Activated CD8-positive, alpha-beta T cell treated with anti-CD3 and anti-CD28 coated beads for 36 hours (primary cell): Measurements from ENCODE around the gene ARHGEF1. TPM values are rescaled to one million over a fixed set of nuclear protein-coding genes. Genes with fewer than 3 reads are reported as not detected.

Source experiments
- ATAC-seq: fragments of 200-7000 bp; cut with Tn5 transposase; one replicate; pipeline ENCODE4 v1.10.0; 2021; ENCODE audit warnings: mild to moderate bottlenecking, moderate library complexity
- CTCF ChIA-PET: fragments of 350-600 bp; sonication (Branson Sonifier 250); formaldehyde crosslinking; loops from one replicate; lab custom pipeline; 2021; ENCODE audit warnings: antibody characterized with exemption; lab: Charles Lee
- POLR2A ChIA-PET: fragments of 350-600 bp; sonication (Branson Sonifier 250); formaldehyde crosslinking; loops from one replicate; lab custom pipeline; 2021; ENCODE audit warnings: antibody characterized with exemption; lab: Charles Lee
- DNase-seq: peaks from one replicate; pipeline ENCODE4 v3.0.0-alpha.2; 2020
- H3K27ac Mint-ChIP-seq: one replicate; pipeline ENCODE4 v1.8.0; 2021; ENCODE audit warnings: mild to moderate bottlenecking, mixed read lengths
- H3K27me3 Mint-ChIP-seq: one replicate; pipeline ENCODE4 v1.8.0; 2021; ENCODE audit warnings: mixed read lengths
- H3K36me3 Mint-ChIP-seq: one replicate; pipeline ENCODE4 v1.8.0; 2021; ENCODE audit warnings: low read depth, mixed read lengths
- H3K4me1 Mint-ChIP-seq: one replicate; pipeline ENCODE4 v1.8.0; 2021; ENCODE audit warnings: low read depth, mixed read lengths
- H3K4me3 Mint-ChIP-seq: one replicate; pipeline ENCODE4 v1.8.0; 2021; ENCODE audit warnings: mild to moderate bottlenecking, moderate library complexity, mixed read lengths
- H3K9me3 Mint-ChIP-seq: one replicate; pipeline ENCODE4 v1.8.0; 2021; ENCODE audit warnings: mixed read lengths
- CTCF ChIP-seq: fragments of 200-600 bp; IDR thresholded peaks from one replicate; pipeline ENCODE4 v1.8.0; 2022; ENCODE audit warnings: antibody characterized with exemption, mild to moderate bottlenecking
- intact Hi-C: fragments of 100-400 bp; cut with micrococcal nuclease; formaldehyde crosslinking; loops from one replicate; pipeline ENCODE4 v1.10.0; 2022
- total RNA-seq, 2 experiments: library from RNA; stranded (reverse); gene quantifications; one replicate each; pipeline ENCODE4 v1.2.3, GENCODE V29; 2021

ARHGEF1 gene
- 100 to 1,000 TPM; 307 to 308 TPM for total RNA-seq

GRCh38 chr19:41882568-41883462, at the start of gene ARHGEF1:
ARHGEF1 (plus strand) TSS chr19:41883184; CDS start chr19:41888083, 4,899 bp downstream.
- Mint-ChIP-seq H3K27ac (peak within 1 kb of the TSS; percentile 94), H3K9me3 (no peaks in the 10 kb centered on the region), H3K27me3 (no peaks in the 10 kb centered on the region), H3K36me3 (peaks cover 26% of the 10 kb centered on the region), H3K4me3 (peak within 1 kb of the TSS; percentile 83), H3K4me1 (peaks cover 50% of the 10 kb centered on the region)
- no peak for ATAC-seq
- POLR2A ChIA-PET: interaction anchor here (1.0 to 13.9 kb wide), 7 partner anchors 8 to 75 kb away, joined by 3 to 282 read pairs (median 7); partner anchors contain the start of genes CD79A and RPS19
- TF ChIP-seq CTCF: no peak
- CTCF ChIA-PET: interaction anchor here (1.2 to 6.3 kb wide), 2 partner anchors 9 to 68 kb away, joined by 3 to 61 read pairs; no protein-coding TSS in a partner anchor
- intact Hi-C loops: no loop called here
- DNase-seq: peak; percentile 60

GRCh38 chr19:41837981-41838708, 44.8 kb upstream of the ARHGEF1 start:
- no peak overlapping the region for H3K27ac Mint-ChIP-seq
- no peak for TF ChIP-seq CTCF
- H3K4me3 Mint-ChIP-seq: no peak overlapping the region
- no peaks in the 10 kb centered on the region for H3K36me3 Mint-ChIP-seq
- peaks cover 20% of the 10 kb centered on the region for H3K27me3 Mint-ChIP-seq
- ATAC-seq (no peak), DNase-seq (no peak)
- no peaks in the 10 kb centered on the region for H3K4me1 Mint-ChIP-seq
- intact Hi-C loops: no loop called here
- CTCF ChIA-PET: interaction anchor here (0.7 to 10.8 kb wide), 3 partner anchors 45 to 1060 kb away, joined by 3 to 97 read pairs (median 9); partner anchors contain the start of genes CEACAM3 and RAB4B
- POLR2A ChIA-PET: interaction anchor here (1.2 kb wide), 1 partner anchor 121 kb away, joined by 3 read pairs; the partner anchor contains the start of gene RABAC1
- H3K9me3 Mint-ChIP-seq: no peaks in the 10 kb centered on the region

- H3K27me3 Mint-ChIP-seq: peaks cover 20% of the 10 kb centered on the region
- H3K27ac Mint-ChIP-seq: no peak overlapping the region
- ChIA-PET CTCF (interaction anchor here (0.8 to 10.8 kb wide), 3 partner anchors 13 to 85 kb away, joined by 3 to 97 read pairs (median 9); partner anchors contain the start of gene CEACAM3), POLR2A (interaction anchor here (1.2 kb wide), 1 partner anchor 120 kb away, joined by 3 read pairs; the partner anchor contains the start of gene RABAC1)
- H3K9me3 Mint-ChIP-seq: no peaks in the 10 kb centered on the region
- ATAC-seq (no peak), DNase-seq (no peak)
- no peak for TF ChIP-seq CTCF
- H3K4me1 Mint-ChIP-seq: no peaks in the 10 kb centered on the region
- H3K36me3 Mint-ChIP-seq: no peaks in the 10 kb centered on the region
- no peak overlapping the region for H3K4me3 Mint-ChIP-seq
- intact Hi-C loops: no loop called here
These were observed 43.8 kb upstream of the ARHGEF1 start for GRCh38 chr19:41839211-41839610.

GRCh38 chr19:41843371-41843770, 39.6 kb upstream of the ARHGEF1 start:
- DNase-seq (no peak), ATAC-seq (no peak)
- Mint-ChIP-seq H3K4me1 (no peaks in the 10 kb centered on the region), H3K36me3 (no peaks in the 10 kb centered on the region), H3K27me3 (peaks cover 6% of the 10 kb centered on the region), H3K9me3 (no peaks in the 10 kb centered on the region), H3K27ac (no peak overlapping the region), H3K4me3 (no peak overlapping the region)
- POLR2A ChIA-PET: interaction anchor here (0.5 to 1.1 kb wide), 3 partner anchors 17 to 27 kb away, joined by 3 to 6 read pairs (median 3); partner anchors contain the start of gene RPS19
- intact Hi-C loops: no loop called here
- CTCF ChIA-PET: interaction anchor here (0.8 to 1.1 kb wide), 2 partner anchors 50 to 90 kb away, joined by 3 to 5 read pairs; no protein-coding TSS in a partner anchor
- no peak for TF ChIP-seq CTCF
